Peyer's patch (tissue), 4 donors: ENCODE results near the gene BEND7. TPM values are rescaled to one million over a fixed set of nuclear protein-coding genes. Genes with fewer than 3 reads are reported as not detected.
A peak's percentile ranks its signal among the peaks of the same experiment; 100 is the strongest.
"Not testable (repeated sequence)": the region's sequence is repeated elsewhere in the genome, so short reads cannot be mapped to it uniquely, and the experiment has no call there.

Experiments
- DNase-seq, 3 donors: peaks; one replicate each; pipeline ENCODE4 v3.0.0-alpha.2; 2017 to 2019
- H3K27ac ChIP-seq, 4 donors: fragments of 200-600 bp; sonication (generic); one replicate each; pipeline ENCODE4 v1.5.1; 2016 to 2019
- H3K27me3 ChIP-seq, 2 donors: fragments of 200-600 bp; sonication (generic); one replicate each; pipeline ENCODE4 v1.5.1; 2019
- H3K36me3 ChIP-seq, 3 donors: fragments of 200-600 bp; sonication (generic); one replicate each; pipeline ENCODE4 v1.5.1; 2016 to 2019
- H3K4me1 ChIP-seq, 4 donors: fragments of 200-600 bp; sonication (generic); one replicate each; pipeline ENCODE4 v1.5.1; 2016 to 2019
- H3K4me3 ChIP-seq, 4 donors: fragments of 200-600 bp; sonication (generic); 1 replicate in 3 of 4; 2 replicates in 1 of 4; pipeline ENCODE4 v1.5.1; 2016 to 2019; ENCODE audit warnings: mild to moderate bottlenecking in 1 of 4
- H3K9me3 ChIP-seq, 4 donors: fragments of 200-600 bp; sonication (generic); one replicate each; pipeline ENCODE4 v1.5.1; 2016 to 2019; ENCODE audit warnings: mild to moderate bottlenecking in 1 of 4
- CTCF ChIP-seq, 6 experiments: fragments of 450-650 bp in 4 of 6; fragments of 200-600 bp in 2 of 6; sonication (generic) in 1 of 6; IDR thresholded peaks; one replicate each; pipeline ENCODE4 v1.5.1; 2017 to 2019; ENCODE audit warnings: antibody characterized with exemption in 6 of 6, mild to moderate bottlenecking in 3 of 6, moderate library complexity in 1 of 6
- POLR2A ChIP-seq, 2 donors: fragments of 450-650 bp; IDR thresholded peaks; one replicate each; pipeline ENCODE4 v1.5.1; 2017; ENCODE audit warnings: antibody characterized with exemption in 2 of 2, mild to moderate bottlenecking in 2 of 2, moderate library complexity in 2 of 2
- total RNA-seq, 4 donors: library from RNA; depleted of rRNA; stranded (reverse); fragments of >200 nt; gene quantifications; one replicate each; pipeline ENCODE4 v1.1.0, GENCODE V29; 2016

The BEND7 gene
- total RNA-seq, 4 donors from 2014 or later = 23.1 to 136 (median 97.8) TPM

DNA sequence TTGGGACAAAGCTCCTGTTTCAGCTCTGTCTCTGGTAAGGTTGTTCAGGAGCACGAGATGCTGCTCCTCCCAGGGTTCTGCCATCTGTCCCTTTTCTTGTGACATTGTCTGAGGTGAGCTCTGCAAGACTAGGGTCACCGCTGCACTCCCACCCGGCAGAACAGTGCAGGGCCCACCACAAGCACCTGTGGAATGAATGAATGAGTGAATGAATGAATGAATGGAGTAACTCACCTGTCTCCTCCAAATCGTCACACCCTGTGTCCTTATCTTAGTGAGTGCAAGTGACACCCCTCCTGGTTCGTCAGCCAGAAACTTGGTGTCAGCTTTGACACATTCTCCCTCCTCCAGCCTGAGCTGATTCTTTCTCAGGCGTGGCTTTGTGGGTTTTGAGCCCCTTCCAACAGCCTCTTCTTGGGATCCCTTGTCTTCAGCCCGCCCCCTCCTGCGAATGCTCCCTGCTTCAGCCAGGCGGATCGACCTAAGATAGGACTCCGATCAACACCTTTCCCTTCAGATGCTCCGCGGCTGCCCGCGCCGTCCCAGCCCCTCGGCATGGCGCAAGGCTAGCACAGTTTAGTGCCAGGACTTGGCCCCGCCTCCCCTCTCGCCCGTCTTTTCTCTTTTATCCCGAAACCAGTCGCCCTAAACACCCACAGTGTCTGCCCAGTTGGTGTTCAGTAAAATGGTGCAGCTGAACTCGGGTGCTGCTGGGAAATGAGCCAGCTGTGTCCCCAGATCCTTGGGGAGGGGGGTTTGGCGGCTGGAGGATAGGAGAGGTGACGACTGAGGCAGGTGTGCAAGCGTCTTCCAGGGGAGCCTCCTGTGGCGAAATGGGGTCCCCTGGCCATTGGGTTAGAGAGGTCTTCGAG is 89.3 kb downstream of the BEND7 start:
- H3K9me3 ChIP-seq = no peaks in the 10 kb centered on the region
- H3K27ac ChIP-seq = no peak overlapping the region
- H3K4me1 ChIP-seq = peaks cover 0 to 17% (median 7%) of the 10 kb centered on the region in 4 donors
- TF ChIP-seq POLR2A (IDR thresholded peaks at IDR 0.05) (no peak), CTCF (IDR thresholded peaks at IDR 0.05) (no peak)
- peak in 2 of 3 donors; percentile 51 to 57 for DNase-seq
- peak overlapping the region in 3 of 4 donors; percentile 31 to 44 (median 41) for H3K4me3 ChIP-seq
- H3K27me3 ChIP-seq = no peaks in the 10 kb centered on the region
- no peaks in the 10 kb centered on the region for H3K36me3 ChIP-seq

DNA sequence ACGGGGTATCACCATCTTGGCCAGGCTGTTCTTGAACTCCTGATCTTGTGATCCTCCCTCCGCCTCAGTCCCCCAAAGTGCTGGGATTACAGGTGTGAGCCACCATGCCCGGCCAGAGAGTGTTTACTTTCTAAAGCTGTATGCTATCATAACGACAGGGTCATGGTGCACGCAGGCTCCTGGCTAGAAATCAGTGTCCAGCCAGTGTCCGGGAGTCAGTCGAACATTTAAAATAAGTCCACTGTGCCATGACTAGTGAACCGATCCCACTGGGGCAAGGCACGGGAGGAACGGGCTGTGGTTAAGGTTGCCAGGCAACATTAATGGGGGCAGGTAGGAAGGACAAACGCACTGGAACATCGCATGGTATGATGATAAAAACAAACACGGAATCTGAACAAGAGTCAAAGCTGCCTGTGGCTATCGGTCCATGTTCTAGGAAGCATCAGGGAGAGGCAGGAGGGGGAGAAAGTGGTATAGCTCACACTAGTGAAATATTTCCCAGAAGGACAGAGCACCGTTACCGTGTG is 91.7 kb downstream of the BEND7 start:
- DNase-seq = no peak
- Histone ChIP-seq H3K36me3 (no peaks in the 10 kb centered on the region), H3K9me3 (no peaks in the 10 kb centered on the region), H3K27ac (no peak overlapping the region), H3K27me3 (no peaks in the 10 kb centered on the region), H3K4me1 (peaks cover 0 to 17% (median 7%) of the 10 kb centered on the region in 4 donors), H3K4me3 (no peak overlapping the region)
- TF ChIP-seq POLR2A (IDR thresholded peaks at IDR 0.05) (no peak), CTCF (IDR thresholded peaks at IDR 0.05) (no peak)

DNA sequence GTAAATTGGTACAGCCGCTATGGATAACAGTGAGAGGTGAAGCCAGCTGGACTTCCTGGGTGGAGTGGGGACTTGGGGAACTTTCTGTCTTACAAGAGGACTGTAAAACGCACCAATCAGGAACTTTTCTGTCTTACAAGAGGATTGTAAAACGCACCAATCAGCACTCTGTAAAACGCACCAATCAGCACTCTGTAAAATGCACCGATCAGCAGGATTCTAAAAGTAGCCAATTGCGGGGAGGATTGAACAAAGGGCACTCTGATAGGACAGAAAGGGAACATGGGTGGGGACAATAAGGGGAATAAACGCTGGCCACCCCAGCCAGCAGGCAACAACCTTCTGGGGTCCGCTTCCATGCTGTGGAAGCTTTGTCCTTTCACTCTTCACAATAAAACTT is 100.9 kb downstream of the BEND7 start:
- not testable (repeated sequence) for H3K36me3 ChIP-seq, H3K27me3 ChIP-seq, H3K27ac ChIP-seq, DNase-seq, H3K9me3 ChIP-seq, H3K4me3 ChIP-seq, H3K4me1 ChIP-seq

DNA sequence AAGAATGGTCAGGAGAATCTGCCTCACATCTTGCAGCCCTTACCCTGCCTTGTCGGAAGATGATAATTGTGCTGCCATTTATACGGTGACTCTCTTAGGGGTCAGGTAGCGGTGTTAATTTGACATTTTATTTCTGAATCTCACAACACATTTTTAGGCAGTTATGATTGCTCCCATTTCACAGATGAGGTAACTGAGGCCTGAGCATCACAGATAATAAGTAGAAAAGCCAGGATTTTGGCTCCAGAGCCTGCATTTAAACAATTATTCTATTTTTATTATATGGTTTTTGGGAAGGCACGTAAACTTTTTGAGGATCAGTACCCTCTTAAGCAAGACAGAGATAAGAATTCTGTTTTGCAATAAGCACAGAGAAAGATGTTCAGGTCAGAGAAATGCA is 103.4 kb downstream of the BEND7 start:
- Histone ChIP-seq H3K4me1 (no peaks in the 10 kb centered on the region), H3K27ac (no peak overlapping the region), H3K27me3 (no peaks in the 10 kb centered on the region), H3K4me3 (no peak overlapping the region), H3K9me3 (peaks cover 0 to 4% (median 0%) of the 10 kb centered on the region in 4 donors), H3K36me3 (no peaks in the 10 kb centered on the region)
- no peak for DNase-seq
- TF ChIP-seq CTCF (IDR thresholded peaks at IDR 0.05) = no peak
- TF ChIP-seq POLR2A (IDR thresholded peaks at IDR 0.05) = no peak

GRCh38 chr10:13422800-13423199 is 106.0 kb downstream of the BEND7 start:
- Histone ChIP-seq H3K4me3 (no peak overlapping the region), H3K27ac (no peak overlapping the region), H3K27me3 (no peaks in the 10 kb centered on the region), H3K36me3 (no peaks in the 10 kb centered on the region), H3K9me3 (peaks cover 0 to 4% (median 0%) of the 10 kb centered on the region in 4 donors), H3K4me1 (no peaks in the 10 kb centered on the region)
- TF ChIP-seq POLR2A (IDR thresholded peaks at IDR 0.05) (no peak), CTCF (IDR thresholded peaks at IDR 0.05) (no peak)
- no peak for DNase-seq

GRCh38 chr10:13421382-13421917 is 107.4 kb downstream of the BEND7 start:
- Histone ChIP-seq H3K36me3 (no peaks in the 10 kb centered on the region), H3K9me3 (peaks cover 0 to 4% (median 0%) of the 10 kb centered on the region in 4 donors), H3K4me3 (no peak overlapping the region), H3K4me1 (no peaks in the 10 kb centered on the region), H3K27me3 (no peaks in the 10 kb centered on the region), H3K27ac (no peak overlapping the region)
- TF ChIP-seq CTCF (IDR thresholded peaks at IDR 0.05) (no peak), POLR2A (IDR thresholded peaks at IDR 0.05) (no peak)
- DNase-seq = no peak
